OCI-LY3 (cell line): ENCODE data around the gene ACOXL.

Experiments used
- H2AFZ ChIP-seq: fragments of 200-600, 300-600 bp; shearing (Covaris generic); 2 replicates; pipeline ENCODE4 v1.6.0; 2014; ENCODE audit warnings: antibody characterized with exemption, low read depth, low read length
- H3K27ac ChIP-seq: fragments of 200-600, 300-600 bp; sonication (generic); 2 replicates; pipeline ENCODE4 v1.5.1; 2014; ENCODE audit warnings: mild to moderate bottlenecking, low read length, moderate library complexity, mixed read lengths
- H3K27me3 ChIP-seq: fragments of 200-600, 300-600 bp; sonication (generic); 2 replicates; pipeline ENCODE4 v1.6.1; 2014; ENCODE audit warnings: low read depth, low read length, mixed read lengths
- H3K36me3 ChIP-seq: fragments of 200-600, 300-600 bp; sonication (generic); replicated peaks from 2 replicates; pipeline ENCODE3; 2014; ENCODE audit warnings: low read depth, low read length, mixed read lengths
- H3K4me1 ChIP-seq: fragments of 300-600, 200-600 bp; sonication (generic); 2 replicates; pipeline ENCODE4 v1.6.1; 2014; ENCODE audit warnings: low read length, mixed read lengths
- H3K4me2 ChIP-seq: fragments of 200-600, 300-600 bp; sonication (generic); 2 replicates; pipeline ENCODE4 v1.6.1; 2014; ENCODE audit warnings: low read length, mixed read lengths
- H3K4me3 ChIP-seq: fragments of 300-600, 200-600 bp; sonication (generic); 2 replicates; pipeline ENCODE4 v1.5.1; 2014; ENCODE audit warnings: antibody characterized with exemption, mild to moderate bottlenecking, low read length, moderate library complexity
- H3K79me2 ChIP-seq: fragments of 300-600, 200-600 bp; shearing (Covaris generic); 2 replicates; pipeline ENCODE4 v1.6.1; 2014; ENCODE audit warnings: mild to moderate bottlenecking, low read length, mixed read lengths
- H3K9ac ChIP-seq: fragments of 300-600, 200-600 bp; shearing (Covaris generic); 2 replicates; pipeline ENCODE4 v1.6.0; 2014; ENCODE audit warnings: mild to moderate bottlenecking, low read length, moderate library complexity
- H3K9me3 ChIP-seq: fragments of 200-600, 300-600 bp; shearing (Covaris generic); 2 replicates; pipeline ENCODE4 v1.6.1; 2014; ENCODE audit warnings: low read length, mixed read lengths; ENCODE audit not compliant: insufficient read depth
- H4K20me1 ChIP-seq: fragments of 200-600, 300-600 bp; sonication (generic); 2 replicates; pipeline ENCODE4 v1.6.1; 2016; ENCODE audit warnings: low read length, mixed read lengths; ENCODE audit not compliant: insufficient read depth
- EZH2phosphoT487 ChIP-seq: fragments of 200-600 bp; shearing (Covaris generic); IDR thresholded peaks from 2 replicates; pipeline ENCODE4 v1.6.1; 2018; ENCODE audit warnings: antibody characterized with exemption, mixed run types, low read depth
- TF ChIP-seq, protein P1 (sequence below): fragments of 200-600, 300-600 bp; sonication (generic); IDR thresholded peaks from 2 replicates; pipeline ENCODE4 v1.5.1; 2014; ENCODE audit warnings: antibody characterized with exemption, low read length, low read depth

The ACOXL gene

DNA sequence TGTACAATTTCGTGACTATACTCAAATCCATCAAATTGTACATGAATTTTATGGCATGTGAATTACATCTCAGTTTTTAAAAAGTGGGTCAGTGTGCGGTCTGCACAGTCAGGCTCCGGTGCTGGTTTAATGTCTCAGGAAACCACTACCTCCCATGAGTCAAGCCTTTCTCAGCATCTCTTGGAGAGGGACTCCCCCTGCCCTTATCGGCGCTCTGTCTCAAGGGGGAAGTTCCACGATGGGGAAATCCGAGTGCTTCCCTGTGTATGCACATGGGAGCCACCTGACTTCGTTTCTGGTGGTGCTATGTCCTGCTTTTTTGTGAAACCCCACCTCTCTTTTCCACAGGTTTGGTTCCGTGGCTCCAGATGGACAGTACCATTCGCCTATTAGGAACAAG, 72.5 kb downstream of the ACOXL start:
- peak overlapping the region; percentile 67 for H3K4me2 ChIP-seq
- peaks cover 4% of the 10 kb centered on the region for H3K36me3 ChIP-seq

DNA sequence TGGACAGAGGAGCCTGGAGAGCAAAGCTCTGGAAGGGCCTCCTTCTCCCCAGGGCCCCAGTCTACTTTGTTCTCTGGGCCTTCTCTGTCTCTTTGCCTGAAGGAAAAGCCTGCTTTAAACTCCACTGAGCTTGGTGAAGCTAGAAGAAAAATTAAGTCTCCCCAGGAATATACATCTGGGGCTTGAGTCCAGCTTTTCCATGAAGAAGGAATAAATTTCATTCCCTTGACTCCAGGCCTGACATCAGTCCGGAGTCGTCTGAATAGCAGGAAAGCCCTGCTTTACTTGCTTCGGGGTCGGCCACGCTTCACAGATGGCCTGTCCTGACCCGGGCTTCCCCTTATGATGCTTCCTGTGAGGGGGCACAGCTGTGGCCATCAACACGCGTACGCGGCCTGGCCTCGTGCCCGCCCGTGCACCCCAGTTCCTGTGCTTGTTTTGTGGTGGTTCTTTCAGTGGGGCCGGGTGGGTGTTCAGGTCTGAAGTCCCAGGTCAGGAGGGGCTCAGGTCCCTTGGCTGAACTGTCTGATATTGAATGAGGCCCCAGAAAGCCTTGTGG, 73.6 kb downstream of the ACOXL start:
- Histone ChIP-seq H3K36me3 (peaks cover 4% of the 10 kb centered on the region), H3K27ac (no peak overlapping the region), H4K20me1 (peaks cover 11% of the 10 kb centered on the region; the same call in 1 of the 2 replicates), H3K9me3 (peaks cover 6% of the 10 kb centered on the region; the same call in 1 of the 2 replicates), H3K4me1 (peaks cover 32% of the 10 kb centered on the region), H3K27me3 (peaks cover 95% of the 10 kb centered on the region), H3K9ac (no peak overlapping the region), H2AFZ (no peak overlapping the region), H3K4me2 (peak overlapping the region; percentile 67), H3K4me3 (no peak overlapping the region), H3K79me2 (no peaks in the 10 kb centered on the region)
- TF ChIP-seq, protein P1, sequence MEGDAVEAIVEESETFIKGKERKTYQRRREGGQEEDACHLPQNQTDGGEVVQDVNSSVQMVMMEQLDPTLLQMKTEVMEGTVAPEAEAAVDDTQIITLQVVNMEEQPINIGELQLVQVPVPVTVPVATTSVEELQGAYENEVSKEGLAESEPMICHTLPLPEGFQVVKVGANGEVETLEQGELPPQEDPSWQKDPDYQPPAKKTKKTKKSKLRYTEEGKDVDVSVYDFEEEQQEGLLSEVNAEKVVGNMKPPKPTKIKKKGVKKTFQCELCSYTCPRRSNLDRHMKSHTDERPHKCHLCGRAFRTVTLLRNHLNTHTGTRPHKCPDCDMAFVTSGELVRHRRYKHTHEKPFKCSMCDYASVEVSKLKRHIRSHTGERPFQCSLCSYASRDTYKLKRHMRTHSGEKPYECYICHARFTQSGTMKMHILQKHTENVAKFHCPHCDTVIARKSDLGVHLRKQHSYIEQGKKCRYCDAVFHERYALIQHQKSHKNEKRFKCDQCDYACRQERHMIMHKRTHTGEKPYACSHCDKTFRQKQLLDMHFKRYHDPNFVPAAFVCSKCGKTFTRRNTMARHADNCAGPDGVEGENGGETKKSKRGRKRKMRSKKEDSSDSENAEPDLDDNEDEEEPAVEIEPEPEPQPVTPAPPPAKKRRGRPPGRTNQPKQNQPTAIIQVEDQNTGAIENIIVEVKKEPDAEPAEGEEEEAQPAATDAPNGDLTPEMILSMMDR = no peak
- no peak for TF ChIP-seq EZH2phosphoT487

More for the DNA sequence above, 72.5 kb downstream of the ACOXL start:
- no peak for TF ChIP-seq EZH2phosphoT487
- TF ChIP-seq, protein P1 = no peak
- Histone ChIP-seq H3K9ac (no peak overlapping the region), H3K79me2 (no peaks in the 10 kb centered on the region), H3K27me3 (peaks cover 95% of the 10 kb centered on the region), H3K4me1 (peaks cover 32% of the 10 kb centered on the region), H2AFZ (no peak overlapping the region), H3K9me3 (peaks cover 6% of the 10 kb centered on the region; the same call in 1 of the 2 replicates), H4K20me1 (peaks cover 11% of the 10 kb centered on the region; the same call in 1 of the 2 replicates), H3K4me3 (peak overlapping the region; percentile 30), H3K27ac (no peak overlapping the region)

DNA sequence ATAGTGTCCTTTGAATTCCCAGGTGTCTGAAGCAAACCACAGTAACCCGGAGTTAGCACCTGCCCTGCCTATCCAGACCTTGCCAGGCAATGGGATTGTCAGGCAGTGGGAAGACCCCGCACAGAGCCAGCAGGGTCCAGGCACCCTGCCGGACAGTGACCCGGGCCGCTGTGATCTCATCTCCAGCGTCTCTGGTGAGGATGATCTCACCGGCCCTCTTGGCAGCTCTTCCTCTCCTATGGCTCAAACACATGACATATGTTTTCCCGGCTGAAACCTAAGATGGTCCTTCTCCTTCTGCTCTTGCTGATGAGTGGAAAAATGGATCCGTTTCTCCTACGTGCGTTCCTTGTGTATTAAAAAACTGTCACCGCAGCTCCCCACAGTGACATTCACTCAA, 75.1 kb downstream of the ACOXL start:
- TF ChIP-seq, protein P1 = no peak
- TF ChIP-seq EZH2phosphoT487 = no peak
- H3K27me3 ChIP-seq = peaks cover 89% of the 10 kb centered on the region

GRCh38 chr2:110810404-110810803, 78.0 kb downstream of the ACOXL start:
- Histone ChIP-seq H4K20me1 (peaks cover 11% of the 10 kb centered on the region; the same call in 1 of the 2 replicates), H3K4me1 (peaks cover 19% of the 10 kb centered on the region), H3K9ac (no peak overlapping the region), H3K79me2 (no peaks in the 10 kb centered on the region), H3K9me3 (no peaks in the 10 kb centered on the region), H2AFZ (no peak overlapping the region), H3K27me3 (peaks cover 91% of the 10 kb centered on the region), H3K4me2 (no peak overlapping the region), H3K4me3 (no peak overlapping the region), H3K36me3 (no peaks in the 10 kb centered on the region), H3K27ac (no peak overlapping the region)
- TF ChIP-seq, protein P1 = no peak
- TF ChIP-seq EZH2phosphoT487 = no peak

More for the DNA sequence above, 75.1 kb downstream of the ACOXL start:
- Histone ChIP-seq H4K20me1 (peaks cover 11% of the 10 kb centered on the region; the same call in 1 of the 2 replicates), H3K36me3 (peaks cover 4% of the 10 kb centered on the region), H3K27ac (no peak overlapping the region), H2AFZ (no peak overlapping the region), H3K9me3 (peaks cover 6% of the 10 kb centered on the region; the same call in 1 of the 2 replicates), H3K79me2 (no peaks in the 10 kb centered on the region), H3K4me1 (peaks cover 32% of the 10 kb centered on the region), H3K4me3 (no peak overlapping the region), H3K4me2 (no peak overlapping the region), H3K9ac (no peak overlapping the region)
